ENCODE measurements around the gene RPS19BP1. TPM values are rescaled to one million over a fixed set of nuclear protein-coding genes. Genes with fewer than 3 reads are reported as not detected.

RPS19BP1 gene
- polyA plus RNA-seq, 1 of the 3 experiments (the other 2 are of a cell fraction) = 97.2 TPM

DNA sequence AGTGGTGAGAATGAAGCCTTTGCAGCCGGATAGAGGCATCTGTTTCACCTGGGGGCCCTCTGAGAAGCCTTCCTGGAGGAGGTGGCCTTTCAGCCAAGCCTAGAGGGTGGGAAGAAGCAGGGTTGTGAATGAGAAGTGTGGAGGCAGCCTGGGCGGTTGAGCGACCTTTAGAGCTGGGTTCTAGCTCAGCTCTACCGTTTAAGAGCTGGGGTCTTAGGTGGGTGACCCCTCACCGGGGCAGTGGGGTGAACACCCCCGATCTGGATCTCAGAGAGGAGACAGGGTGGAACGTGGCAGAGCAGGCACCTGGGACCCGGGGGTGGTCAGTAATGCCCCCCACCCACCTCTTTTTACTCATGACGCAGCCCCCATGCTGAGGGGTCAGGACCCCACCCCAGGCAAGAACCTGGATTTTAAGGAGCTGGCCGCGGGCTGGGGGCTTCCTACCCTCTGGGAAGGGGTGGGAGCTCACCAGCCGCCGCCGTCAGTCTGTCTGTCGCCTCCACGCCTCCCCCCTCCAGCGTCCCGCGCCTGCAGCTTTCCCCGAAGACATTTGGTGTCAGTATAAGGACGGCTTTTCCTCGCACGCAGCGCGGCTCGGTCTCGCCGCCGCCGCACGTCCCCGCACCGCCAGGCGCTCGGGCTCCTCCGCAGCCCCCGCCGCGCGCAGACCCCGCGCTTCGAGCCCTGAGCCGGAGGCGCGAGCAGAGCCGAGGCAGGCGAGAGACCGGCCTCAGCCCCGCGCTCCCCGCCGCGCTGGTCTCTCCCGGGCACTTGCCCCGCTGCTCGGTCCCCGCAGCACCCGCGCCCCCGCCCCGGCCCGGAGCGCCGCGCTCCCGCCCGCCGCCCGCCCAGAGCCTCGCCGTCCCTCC lies 24.7 kb upstream of the RPS19BP1 start:
- Histone ChIP-seq H3K4me3 (ENCODE audit: low read depth in 2 of 2, low read length in 1 of 2) (peak overlapping the region; percentile 23 to 30; a peak in 2 of 4 replicates), H2AFZ (ENCODE audit: low read depth) (no peak overlapping the region), H3K4me2 (no peak overlapping the region), H4K20me1 (ENCODE audit: insufficient read depth) (no peaks in the 10 kb centered on the region), H3K9me2 (no peaks in the 10 kb centered on the region), H3K79me2 (ENCODE audit: insufficient read depth) (no peaks in the 10 kb centered on the region), H3K4me1 (ENCODE audit: control insufficient read depth in 1 of 2, insufficient read depth in 2 of 2, low read depth in 1 of 2, low read length in 1 of 2) (no peaks in the 10 kb centered on the region; a peak in 1 of 4 replicates), H3K27me3 (ENCODE audit: insufficient read depth) (no peaks in the 10 kb centered on the region; the same call in 1 of the 2 replicates), H3K36me3 (replicated peaks in 1 of 2; ENCODE audit: control insufficient read depth in 1 of 2, insufficient read depth in 2 of 2, low read length in 1 of 2) (no peaks in the 10 kb centered on the region), H3K9me3 (no peaks in the 10 kb centered on the region), H3K9ac (no peak overlapping the region), H3F3A (replicated peaks; ENCODE audit: insufficient read depth) (no peaks in the 10 kb centered on the region), H3K27ac (ENCODE audit: low read depth in 2 of 2, low read length in 1 of 2) (no peak overlapping the region)
- CTCF ChIA-PET = interaction anchor here (0.6 to 3.1 kb wide), 6 partner anchors 12 to 479 kb away, joined by 3 to 14 read pairs (median 5); no protein-coding TSS in a partner anchor
- POLR2A ChIA-PET = no interaction called here
- peak; percentile 71 for DNase-seq
- WGBS (ENCODE audit: low lambda C conversion rate) = 90% methylated on average over 2 of the region's 72 CpGs
- peak; percentile 51 for TF ChIP-seq RAD21 (IDR thresholded peaks at IDR 0.05; ENCODE audit: low read length)
- TF ChIP-seq MEF2A (IDR thresholded peaks at IDR 0.05; ENCODE audit: borderline replicate concordance, low read depth) = no peak
- TF ChIP-seq, protein P1, sequence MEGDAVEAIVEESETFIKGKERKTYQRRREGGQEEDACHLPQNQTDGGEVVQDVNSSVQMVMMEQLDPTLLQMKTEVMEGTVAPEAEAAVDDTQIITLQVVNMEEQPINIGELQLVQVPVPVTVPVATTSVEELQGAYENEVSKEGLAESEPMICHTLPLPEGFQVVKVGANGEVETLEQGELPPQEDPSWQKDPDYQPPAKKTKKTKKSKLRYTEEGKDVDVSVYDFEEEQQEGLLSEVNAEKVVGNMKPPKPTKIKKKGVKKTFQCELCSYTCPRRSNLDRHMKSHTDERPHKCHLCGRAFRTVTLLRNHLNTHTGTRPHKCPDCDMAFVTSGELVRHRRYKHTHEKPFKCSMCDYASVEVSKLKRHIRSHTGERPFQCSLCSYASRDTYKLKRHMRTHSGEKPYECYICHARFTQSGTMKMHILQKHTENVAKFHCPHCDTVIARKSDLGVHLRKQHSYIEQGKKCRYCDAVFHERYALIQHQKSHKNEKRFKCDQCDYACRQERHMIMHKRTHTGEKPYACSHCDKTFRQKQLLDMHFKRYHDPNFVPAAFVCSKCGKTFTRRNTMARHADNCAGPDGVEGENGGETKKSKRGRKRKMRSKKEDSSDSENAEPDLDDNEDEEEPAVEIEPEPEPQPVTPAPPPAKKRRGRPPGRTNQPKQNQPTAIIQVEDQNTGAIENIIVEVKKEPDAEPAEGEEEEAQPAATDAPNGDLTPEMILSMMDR (IDR thresholded peaks at IDR 0.05) = peak; percentile 21; the same call in 1 of the 2 replicates
- TF ChIP-seq EZH2phosphoT487 (IDR thresholded peaks at IDR 0.05; ENCODE audit: borderline replicate concordance, low read depth) = no peak

DNA sequence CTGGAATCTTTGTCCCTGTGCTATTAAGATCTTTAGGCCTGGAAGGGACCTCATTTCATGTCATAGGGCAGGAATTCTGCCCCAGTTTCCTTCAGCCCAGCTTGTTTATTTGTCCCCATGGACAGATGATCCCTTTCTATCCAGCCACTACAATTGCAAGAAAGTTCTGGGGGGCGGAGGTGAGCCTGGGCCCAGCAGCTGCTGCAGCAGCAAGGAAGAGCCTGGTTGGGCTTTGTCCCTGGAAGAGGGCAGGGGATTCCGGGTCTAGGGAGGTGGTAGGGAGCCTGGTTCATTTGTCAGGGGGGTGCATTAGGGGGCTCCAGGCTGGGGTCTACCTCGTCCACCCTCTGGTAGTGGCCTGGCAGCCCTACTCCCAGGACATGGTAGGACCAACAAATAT lies 21.6 kb upstream of the RPS19BP1 start:
- DNase-seq = no peak
- H3K9me3 ChIP-seq = no peaks in the 10 kb centered on the region
- no peaks in the 10 kb centered on the region for H3K79me2 ChIP-seq (ENCODE audit: insufficient read depth)
- ChIA-PET CTCF (no interaction called here), POLR2A (no interaction called here)
- no CpG with 5 or more reads among the region's 3 CpGs for WGBS (ENCODE audit: low lambda C conversion rate)
- no peaks in the 10 kb centered on the region for H3K36me3 ChIP-seq (replicated peaks in 1 of 2; ENCODE audit: control insufficient read depth in 1 of 2, insufficient read depth in 2 of 2, low read length in 1 of 2)
- H3K27ac ChIP-seq (ENCODE audit: low read depth in 2 of 2, low read length in 1 of 2) = no peak overlapping the region
- H3K4me2 ChIP-seq = no peak overlapping the region
- H2AFZ ChIP-seq (ENCODE audit: low read depth) = no peak overlapping the region
- no peaks in the 10 kb centered on the region for H4K20me1 ChIP-seq (ENCODE audit: insufficient read depth)
- no peak overlapping the region for H3K4me3 ChIP-seq (ENCODE audit: low read depth in 2 of 2, low read length in 1 of 2)
- H3F3A ChIP-seq (replicated peaks; ENCODE audit: insufficient read depth) = no peaks in the 10 kb centered on the region
- no peaks in the 10 kb centered on the region; a peak in 1 of 4 replicates for H3K4me1 ChIP-seq (ENCODE audit: control insufficient read depth in 1 of 2, insufficient read depth in 2 of 2, low read depth in 1 of 2, low read length in 1 of 2)
- no peak overlapping the region for H3K9ac ChIP-seq
- no peaks in the 10 kb centered on the region for H3K9me2 ChIP-seq
- TF ChIP-seq, protein P2, sequence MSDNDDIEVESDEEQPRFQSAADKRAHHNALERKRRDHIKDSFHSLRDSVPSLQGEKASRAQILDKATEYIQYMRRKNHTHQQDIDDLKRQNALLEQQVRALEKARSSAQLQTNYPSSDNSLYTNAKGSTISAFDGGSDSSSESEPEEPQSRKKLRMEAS (IDR thresholded peaks at IDR 0.05; ENCODE audit: low read depth) = no peak
- no peak for TF ChIP-seq EZH2phosphoT487 (IDR thresholded peaks at IDR 0.05; ENCODE audit: borderline replicate concordance, low read depth)
- no peak for TF ChIP-seq FOXJ3 (CRISPR knock-in tag; IDR thresholded peaks at IDR 0.05)
- no peak for TF ChIP-seq GATA2 (CRISPR knock-in tag; IDR thresholded peaks at IDR 0.05)
- TF ChIP-seq TEAD4 (IDR thresholded peaks at IDR 0.05; ENCODE audit: borderline replicate concordance, insufficient read depth) = no peak
- TF ChIP-seq RAD21 (IDR thresholded peaks at IDR 0.05; ENCODE audit: low read length) = no peak
- no peak for TF ChIP-seq SIN3A (IDR thresholded peaks at IDR 0.05; ENCODE audit: borderline replicate concordance, low read depth, low read length)
- no peak for TF ChIP-seq YY1 (IDR thresholded peaks at IDR 0.05; ENCODE audit: low read depth)
- no peak for TF ChIP-seq RCOR1 (IDR thresholded peaks at IDR 0.05; ENCODE audit: low read length)
- no peak for TF ChIP-seq TAF1 (IDR thresholded peaks at IDR 0.05; ENCODE audit: borderline replicate concordance, low read depth, low read length)
- TF ChIP-seq ELF1 (IDR thresholded peaks at IDR 0.05) = no peak
- no peak for TF ChIP-seq FOSL2 (IDR thresholded peaks at IDR 0.05; ENCODE audit: borderline replicate concordance, low read depth)
- TF ChIP-seq JUND (IDR thresholded peaks at IDR 0.05) = no peak
- TF ChIP-seq POLR2AphosphoS5 (IDR thresholded peaks at IDR 0.05; ENCODE audit: low read depth, low read length) = no peak
- no peak for TF ChIP-seq MXI1 (IDR thresholded peaks at IDR 0.05; ENCODE audit: low read depth, low read length)
- TF ChIP-seq, protein P3, sequence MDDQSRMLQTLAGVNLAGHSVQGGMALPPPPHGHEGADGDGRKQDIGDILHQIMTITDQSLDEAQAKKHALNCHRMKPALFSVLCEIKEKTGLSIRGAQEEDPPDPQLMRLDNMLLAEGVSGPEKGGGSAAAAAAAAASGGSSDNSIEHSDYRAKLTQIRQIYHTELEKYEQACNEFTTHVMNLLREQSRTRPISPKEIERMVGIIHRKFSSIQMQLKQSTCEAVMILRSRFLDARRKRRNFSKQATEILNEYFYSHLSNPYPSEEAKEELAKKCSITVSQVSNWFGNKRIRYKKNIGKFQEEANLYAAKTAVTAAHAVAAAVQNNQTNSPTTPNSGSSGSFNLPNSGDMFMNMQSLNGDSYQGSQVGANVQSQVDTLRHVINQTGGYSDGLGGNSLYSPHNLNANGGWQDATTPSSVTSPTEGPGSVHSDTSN (IDR thresholded peaks at IDR 0.05) = no peak
- TF ChIP-seq, protein P4, sequence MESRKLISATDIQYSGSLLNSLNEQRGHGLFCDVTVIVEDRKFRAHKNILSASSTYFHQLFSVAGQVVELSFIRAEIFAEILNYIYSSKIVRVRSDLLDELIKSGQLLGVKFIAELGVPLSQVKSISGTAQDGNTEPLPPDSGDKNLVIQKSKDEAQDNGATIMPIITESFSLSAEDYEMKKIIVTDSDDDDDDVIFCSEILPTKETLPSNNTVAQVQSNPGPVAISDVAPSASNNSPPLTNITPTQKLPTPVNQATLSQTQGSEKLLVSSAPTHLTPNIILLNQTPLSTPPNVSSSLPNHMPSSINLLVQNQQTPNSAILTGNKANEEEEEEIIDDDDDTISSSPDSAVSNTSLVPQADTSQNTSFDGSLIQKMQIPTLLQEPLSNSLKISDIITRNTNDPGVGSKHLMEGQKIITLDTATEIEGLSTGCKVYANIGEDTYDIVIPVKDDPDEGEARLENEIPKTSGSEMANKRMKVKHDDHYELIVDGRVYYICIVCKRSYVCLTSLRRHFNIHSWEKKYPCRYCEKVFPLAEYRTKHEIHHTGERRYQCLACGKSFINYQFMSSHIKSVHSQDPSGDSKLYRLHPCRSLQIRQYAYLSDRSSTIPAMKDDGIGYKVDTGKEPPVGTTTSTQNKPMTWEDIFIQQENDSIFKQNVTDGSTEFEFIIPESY (IDR thresholded peaks at IDR 0.05; ENCODE audit: borderline replicate concordance, low read depth) = no peak
- H3K27me3 ChIP-seq (ENCODE audit: insufficient read depth) = no peaks in the 10 kb centered on the region; the same call in 1 of the 2 replicates

Measured in SK-N-SH (cell line).